Measurements from ENCODE around the gene ZFP91. TPM values are rescaled to one million over a fixed set of nuclear protein-coding genes. Genes with fewer than 3 reads are reported as not detected.

The ZFP91 gene
- total RNA-seq, 4 donors from 2014 or later, result 45.7 to 77.1 (median 55.5) TPM

DNA sequence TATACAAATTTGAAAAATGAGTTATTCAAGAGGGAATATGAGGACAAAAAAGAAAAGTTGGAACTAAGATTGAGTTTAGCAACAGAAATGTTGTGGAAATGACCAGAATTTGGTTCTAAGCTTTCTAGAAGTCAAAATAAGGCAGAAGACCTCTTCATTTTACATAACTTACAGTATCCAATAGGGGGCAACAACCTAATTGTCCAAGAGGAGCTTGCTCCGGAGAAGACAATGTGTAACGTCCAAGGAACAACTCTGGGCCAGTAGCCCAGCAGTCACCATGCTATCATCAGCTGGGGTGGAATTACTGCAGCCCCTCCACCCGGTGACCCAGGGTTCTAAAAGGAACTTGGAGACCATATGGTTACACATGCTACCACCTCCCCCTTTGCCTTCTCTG lies 57.7 kb downstream of the ZFP91 start:
- no peak for TF ChIP-seq CTCF (IDR thresholded peaks at IDR 0.05; ENCODE audit: low read depth)

- no peak for TF ChIP-seq CTCF (IDR thresholded peaks at IDR 0.05; ENCODE audit: low read depth)
These were observed 58.5 kb downstream of the ZFP91 start for GRCh38 chr11:58637371-58637770.

- no peak for TF ChIP-seq CTCF (IDR thresholded peaks at IDR 0.05; ENCODE audit: low read depth)
These were observed 60.2 kb downstream of the ZFP91 start for GRCh38 chr11:58639103-58639502.

DNA sequence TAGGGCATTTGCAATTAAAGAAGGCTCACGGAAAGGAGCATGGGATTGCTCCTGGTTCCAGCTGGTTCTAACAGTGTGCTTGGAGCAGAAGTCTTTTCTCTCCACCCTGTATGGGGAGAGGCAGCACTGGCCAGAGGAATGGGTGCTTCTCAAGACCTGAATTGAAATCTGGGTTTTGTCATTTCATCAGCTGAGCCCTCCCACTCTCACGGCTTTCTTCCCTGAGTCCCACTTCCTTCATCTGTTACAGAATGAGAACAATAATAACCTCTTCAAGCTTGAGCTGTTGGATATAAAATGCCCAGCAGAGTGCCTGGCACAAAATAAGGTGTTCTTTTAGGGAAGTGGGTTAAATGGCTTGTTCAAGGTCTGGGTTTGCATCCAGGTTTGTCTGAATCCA lies 60.8 kb downstream of the ZFP91 start:
- TF ChIP-seq CTCF (IDR thresholded peaks at IDR 0.05; ENCODE audit: low read depth), result no peak

GRCh38 chr11:58640386-58641023 lies 61.6 kb downstream of the ZFP91 start:
- no peak for TF ChIP-seq CTCF (IDR thresholded peaks at IDR 0.05; ENCODE audit: low read depth)

- no peak for TF ChIP-seq CTCF (IDR thresholded peaks at IDR 0.05; ENCODE audit: low read depth)
These were observed 62.5 kb downstream of the ZFP91 start for GRCh38 chr11:58641341-58641740.

DNA sequence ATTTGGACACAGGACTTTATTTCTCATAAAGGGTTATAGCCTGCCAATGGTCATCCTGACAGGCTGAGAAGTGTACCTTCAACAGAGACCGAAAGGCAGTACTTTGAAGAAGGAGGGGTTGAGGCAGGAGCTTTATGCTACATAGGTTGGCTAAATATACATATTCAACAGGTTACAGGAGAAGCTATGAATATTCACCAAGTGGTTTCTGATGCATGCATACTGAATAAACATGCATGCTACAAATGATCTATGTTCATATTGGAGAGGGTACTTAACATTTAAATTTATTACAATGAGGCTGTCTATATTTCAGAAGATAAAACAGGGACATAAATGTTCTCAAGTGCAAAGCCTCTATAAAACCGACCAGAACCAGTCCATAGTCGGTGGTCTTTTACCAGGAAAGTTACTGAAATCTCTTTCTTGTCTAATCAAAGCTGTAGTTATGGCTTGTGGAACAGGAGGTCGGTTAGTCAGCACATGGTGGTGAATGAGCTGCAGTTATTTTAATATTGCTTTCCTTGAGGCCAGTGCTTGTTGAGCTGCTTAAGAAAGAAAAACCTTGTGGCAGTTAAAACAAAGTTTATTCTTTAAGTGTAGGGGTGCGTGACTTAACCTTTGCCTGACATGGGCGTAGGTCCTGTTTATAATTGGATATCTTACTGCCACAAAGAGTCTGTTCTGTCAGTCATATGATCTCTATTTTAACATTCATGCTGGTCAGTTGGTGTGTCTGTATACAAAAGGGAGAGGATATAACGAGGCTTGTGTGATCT lies 63.1 kb downstream of the ZFP91 start:
- no peak for TF ChIP-seq CTCF (IDR thresholded peaks at IDR 0.05; ENCODE audit: low read depth)

Data from subcutaneous adipose tissue (tissue), 4 donors.